Endodermal cell (in vitro differentiated cells): Measurements from ENCODE around the gene CAPN5. TPM values are rescaled to one million over a fixed set of nuclear protein-coding genes. Genes with fewer than 3 reads are reported as not detected.
A peak's percentile ranks its signal among the peaks of the same experiment; 100 is the strongest.

Experiments used
- DNase-seq: peaks from one replicate; pipeline ENCODE4 v3.0.0-alpha.2; 2017
- H3K27ac ChIP-seq: 2 replicates; pipeline ENCODE4 v1.5.1; 2013; ENCODE audit warnings: mild to moderate bottlenecking, low read depth, low read length, moderate library complexity
- H3K27me3 ChIP-seq: 2 replicates; pipeline ENCODE4 v1.6.1; 2013; ENCODE audit warnings: mild to moderate bottlenecking, low read length, moderate library complexity; ENCODE audit not compliant: insufficient read depth, control insufficient read depth, poor library complexity, severe bottlenecking
- H3K36me3 ChIP-seq: 2 replicates; pipeline ENCODE4 v1.7.0; 2013; ENCODE audit warnings: mild to moderate bottlenecking, low read length, moderate library complexity; ENCODE audit not compliant: control insufficient read depth, insufficient read depth
- H3K4me1 ChIP-seq: one replicate; pipeline ENCODE4 v1.7.0; 2013; ENCODE audit warnings: low read length; ENCODE audit not compliant: control insufficient read depth, insufficient read depth
- H3K4me3 ChIP-seq: 2 replicates; pipeline ENCODE4 v1.5.1; 2013; ENCODE audit warnings: mild to moderate bottlenecking, low read length, moderate library complexity
- H3K9ac ChIP-seq: 2 replicates; pipeline ENCODE4 v1.6.1; 2013; ENCODE audit warnings: mild to moderate bottlenecking, low read length, moderate library complexity; ENCODE audit not compliant: poor library complexity, severe bottlenecking; ENCODE audit errors: extremely low read depth
- H3K9me3 ChIP-seq: 2 replicates; pipeline ENCODE4 v1.6.1; 2013; ENCODE audit warnings: mild to moderate bottlenecking, low read length, moderate library complexity; ENCODE audit not compliant: control insufficient read depth
- H3K27ac Mint-ChIP-seq: 2 replicates; pipeline ENCODE4 v1.8.0; 2020; ENCODE audit warnings: mixed read lengths
- H3K27me3 Mint-ChIP-seq: 2 replicates; pipeline ENCODE4 v1.8.0; 2021; ENCODE audit warnings: mild to moderate bottlenecking, mixed read lengths; ENCODE audit not compliant: insufficient read depth
- H3K36me3 Mint-ChIP-seq: 2 replicates; pipeline ENCODE4 v1.8.0; 2020; ENCODE audit warnings: low read depth, mixed read lengths
- H3K4me1 Mint-ChIP-seq: 2 replicates; pipeline ENCODE4 v1.8.0; 2020; ENCODE audit warnings: mixed read lengths
- H3K4me3 Mint-ChIP-seq: 2 replicates; pipeline ENCODE4 v1.8.0; 2020; ENCODE audit warnings: mild to moderate bottlenecking, moderate library complexity, mixed read lengths
- H3K9me3 Mint-ChIP-seq: 2 replicates; pipeline ENCODE4 v1.8.0; 2020; ENCODE audit warnings: mild to moderate bottlenecking, mixed read lengths
- WGBS, 2 experiments: methylation state at CpG; one replicate each; pipeline versions ENCODE4 v1.1.5 to v1.1.7; 2013; ENCODE audit warnings: missing lambda C conversion rate in 2 of 2, mixed read lengths in 1 of 2; ENCODE audit not compliant: insufficient coverage in 1 of 2, insufficient read length in 1 of 2; 5-methylcytosine and 5-hydroxymethylcytosine counted together
- total RNA-seq, 2 donors: library from RNA; stranded (reverse); fragmentation: NEBNext Ultra II Directional in 1 of 2; extraction: Animal tissue kit (Norgen Biotek cat#: 25700) in 1 of 2; gene quantifications; 2 replicates in 1 of 2; 3 replicates in 1 of 2; pipeline ENCODE4 v1.2.1, GENCODE V29; 2021
- TF ChIP-seq, protein P1 (sequence below): fragments of 200-600 bp; sonication (generic); conservative IDR thresholded peaks from 2 replicates; pipeline ENCODE4 v1.5.0; 2021; ENCODE audit warnings: antibody characterized with exemption, mild to moderate bottlenecking

The CAPN5 gene
- total RNA-seq, 2 donors from 2014 or later: 17.5 to 21.5 TPM

DNA sequence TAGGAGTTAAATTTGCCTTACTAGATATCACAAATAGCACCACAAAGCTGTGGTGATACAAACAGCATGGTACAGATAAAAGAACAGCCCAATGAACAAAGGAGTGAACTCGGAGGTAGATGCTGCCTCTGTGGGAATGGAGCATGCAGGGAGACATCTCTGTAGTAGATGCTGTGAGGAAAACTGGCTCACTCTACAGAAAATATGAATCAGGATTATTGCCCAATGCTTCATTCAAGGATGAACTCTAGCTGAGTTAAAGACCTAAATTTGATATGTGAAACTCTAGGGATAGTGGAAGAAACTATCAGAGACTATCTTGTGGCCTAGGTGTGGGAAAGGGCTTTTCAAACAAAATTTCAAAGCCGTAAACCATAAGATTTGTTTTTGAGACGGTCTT, 15.3 kb upstream of the CAPN5 start:
- WGBS, 2 experiments: 84 to 94% methylated on average over 2 to 3 of the region's 3 CpGs
- no peak overlapping the region for H3K27ac ChIP-seq
- peaks cover 17% of the 10 kb centered on the region for H3K9me3 Mint-ChIP-seq
- H3K4me3 ChIP-seq: no peak overlapping the region
- DNase-seq: no peak
- no peaks in the 10 kb centered on the region for H3K36me3 Mint-ChIP-seq
- no peak overlapping the region for H3K4me3 Mint-ChIP-seq
- peaks cover 9% of the 10 kb centered on the region for H3K9me3 ChIP-seq
- H3K27me3 ChIP-seq: no peaks in the 10 kb centered on the region
- H3K27ac Mint-ChIP-seq: no peak overlapping the region
- TF ChIP-seq, protein P1, sequence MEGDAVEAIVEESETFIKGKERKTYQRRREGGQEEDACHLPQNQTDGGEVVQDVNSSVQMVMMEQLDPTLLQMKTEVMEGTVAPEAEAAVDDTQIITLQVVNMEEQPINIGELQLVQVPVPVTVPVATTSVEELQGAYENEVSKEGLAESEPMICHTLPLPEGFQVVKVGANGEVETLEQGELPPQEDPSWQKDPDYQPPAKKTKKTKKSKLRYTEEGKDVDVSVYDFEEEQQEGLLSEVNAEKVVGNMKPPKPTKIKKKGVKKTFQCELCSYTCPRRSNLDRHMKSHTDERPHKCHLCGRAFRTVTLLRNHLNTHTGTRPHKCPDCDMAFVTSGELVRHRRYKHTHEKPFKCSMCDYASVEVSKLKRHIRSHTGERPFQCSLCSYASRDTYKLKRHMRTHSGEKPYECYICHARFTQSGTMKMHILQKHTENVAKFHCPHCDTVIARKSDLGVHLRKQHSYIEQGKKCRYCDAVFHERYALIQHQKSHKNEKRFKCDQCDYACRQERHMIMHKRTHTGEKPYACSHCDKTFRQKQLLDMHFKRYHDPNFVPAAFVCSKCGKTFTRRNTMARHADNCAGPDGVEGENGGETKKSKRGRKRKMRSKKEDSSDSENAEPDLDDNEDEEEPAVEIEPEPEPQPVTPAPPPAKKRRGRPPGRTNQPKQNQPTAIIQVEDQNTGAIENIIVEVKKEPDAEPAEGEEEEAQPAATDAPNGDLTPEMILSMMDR: no peak
- H3K9ac ChIP-seq: no peak overlapping the region
- no peaks in the 10 kb centered on the region for H3K4me1 Mint-ChIP-seq
- H3K4me1 ChIP-seq: no peaks in the 10 kb centered on the region
- no peaks in the 10 kb centered on the region for H3K36me3 ChIP-seq
- H3K27me3 Mint-ChIP-seq: peaks cover 10% of the 10 kb centered on the region

DNA sequence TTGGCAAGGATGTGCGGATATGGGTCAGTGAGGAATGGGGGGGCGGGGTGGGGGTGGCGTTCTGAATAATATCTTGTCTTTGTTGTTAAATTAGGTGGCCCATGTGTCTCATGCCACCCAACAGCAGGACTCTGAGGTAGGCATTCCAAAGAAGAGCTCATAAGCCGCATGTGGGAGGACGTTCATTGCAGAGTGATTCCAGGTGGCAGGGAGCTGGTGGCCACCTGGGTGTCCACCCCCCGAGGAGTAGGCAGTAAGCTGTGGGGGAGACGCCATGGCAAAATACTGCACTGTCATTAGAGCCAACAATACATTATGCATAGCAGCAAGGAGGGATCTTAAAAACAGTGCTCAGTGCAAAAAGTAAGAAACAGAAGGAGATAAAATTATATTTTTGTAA, 14.3 kb upstream of the CAPN5 start:
- Histone ChIP-seq H3K4me1 (no peaks in the 10 kb centered on the region), H3K27ac (no peak overlapping the region), H3K36me3 (no peaks in the 10 kb centered on the region), H3K27me3 (no peaks in the 10 kb centered on the region), H3K9me3 (peaks cover 16% of the 10 kb centered on the region), H3K4me3 (no peak overlapping the region), H3K9ac (no peak overlapping the region)
- WGBS, 2 experiments: 87 to 90% methylated on average over 3 to 7 of the region's 7 CpGs
- TF ChIP-seq, protein P1: no peak
- H3K36me3 Mint-ChIP-seq: no peaks in the 10 kb centered on the region
- no peak for DNase-seq
- no peak overlapping the region for H3K27ac Mint-ChIP-seq
- H3K4me3 Mint-ChIP-seq: no peak overlapping the region
- H3K9me3 Mint-ChIP-seq: peaks cover 23% of the 10 kb centered on the region
- H3K27me3 Mint-ChIP-seq: peaks cover 12% of the 10 kb centered on the region
- no peaks in the 10 kb centered on the region for H3K4me1 Mint-ChIP-seq

DNA sequence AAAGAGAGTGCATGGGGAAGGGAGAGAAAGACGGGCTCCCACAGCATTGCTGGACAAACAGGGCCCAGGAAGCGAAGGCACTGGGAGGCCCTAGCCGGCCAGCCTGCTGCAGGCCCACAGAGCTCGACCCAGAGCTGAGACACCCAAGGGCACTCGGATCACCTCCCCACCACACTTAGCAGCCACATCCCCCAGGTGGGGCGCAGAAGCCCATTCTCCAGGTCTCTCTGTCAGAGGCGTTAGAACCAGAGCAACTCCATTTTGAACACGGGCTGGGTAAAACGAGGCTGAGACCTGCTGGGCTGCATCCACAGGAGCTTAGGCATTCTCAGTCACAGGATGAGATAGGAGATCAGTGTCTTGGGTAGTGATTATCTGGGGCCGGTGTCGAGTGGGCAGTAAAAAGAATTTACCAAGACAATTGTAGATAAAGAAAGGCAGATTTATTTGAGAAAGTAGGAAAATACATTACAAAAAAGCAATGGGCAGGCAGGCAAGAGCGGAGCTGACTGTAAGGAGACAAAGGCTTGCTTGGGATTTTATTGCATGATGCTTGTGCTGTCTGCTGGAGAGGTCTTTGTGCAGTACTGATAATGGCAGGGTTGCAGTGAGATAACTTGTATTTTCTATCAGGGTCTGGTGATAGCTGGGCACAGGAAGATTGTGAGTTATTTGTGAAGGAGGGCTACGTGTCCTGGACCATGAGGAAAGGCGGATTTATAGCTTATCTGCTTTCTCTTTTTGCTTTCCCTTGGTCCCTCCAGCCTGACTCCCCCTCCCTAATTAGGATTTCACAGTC, 13.4 kb upstream of the CAPN5 start:
- peaks cover 12% of the 10 kb centered on the region for H3K27me3 Mint-ChIP-seq
- Histone ChIP-seq H3K4me3 (no peak overlapping the region), H3K4me1 (no peaks in the 10 kb centered on the region), H3K36me3 (no peaks in the 10 kb centered on the region), H3K27me3 (no peaks in the 10 kb centered on the region), H3K9me3 (peaks cover 16% of the 10 kb centered on the region), H3K27ac (no peak overlapping the region), H3K9ac (no peak overlapping the region)
- WGBS, 2 experiments: 78 to 86% methylated on average over 10 to 14 of the region's 14 CpGs
- H3K4me3 Mint-ChIP-seq: no peak overlapping the region
- no peaks in the 10 kb centered on the region for H3K36me3 Mint-ChIP-seq
- TF ChIP-seq, protein P1: no peak
- DNase-seq: peak; percentile 27
- no peak overlapping the region for H3K27ac Mint-ChIP-seq
- peaks cover 27% of the 10 kb centered on the region for H3K9me3 Mint-ChIP-seq
- H3K4me1 Mint-ChIP-seq: no peaks in the 10 kb centered on the region
